A673 (cell line): ENCODE data around the gene DDX54. TPM values are rescaled to one million over a fixed set of nuclear protein-coding genes. Genes with fewer than 3 reads are reported as not detected.

Experiments
- BruUV-seq: library from RNA; stranded (reverse); fragments of 400-500 nt; replicated peaks from 2 replicates; lab custom pipeline; 2021; lab: Mats Ljungman, UMichigan
- CTCF ChIA-PET: fragments of 300-600 bp; sonication (Branson Sonifier 250); formaldehyde crosslinking; loops from one replicate; lab custom pipeline; 2022; ENCODE audit warnings: antibody characterized with exemption; lab: Charles Lee
- POLR2A ChIA-PET: fragments of 300-600 bp; sonication (Branson Sonifier 250); formaldehyde crosslinking; loops from one replicate; lab custom pipeline; 2022; ENCODE audit warnings: antibody characterized with exemption; ENCODE audit not compliant: low non-redundant PET; lab: Charles Lee
- DNase-seq: peaks from one replicate; pipeline ENCODE4 v3.0.0-alpha.2; 2015; ENCODE audit warnings: low spot score
- H3K27ac ChIP-seq: fragments of 200-600 bp; sonication (generic); 2 replicates; pipeline ENCODE4 v1.5.1; 2016; ENCODE audit warnings: mixed run types, low read depth, mild to moderate bottlenecking, mixed read lengths, antibody characterized with exemption, low read length; ENCODE audit not compliant: poor library complexity, severe bottlenecking
- H3K27me3 ChIP-seq: fragments of 200-600 bp; sonication (generic); replicated peaks from 2 replicates; pipeline ENCODE4 v1.6.1; 2017; ENCODE audit warnings: mixed run types, low read depth, mild to moderate bottlenecking, mixed read lengths, antibody characterized with exemption, low read length; ENCODE audit not compliant: insufficient read depth, poor library complexity
- H3K36me3 ChIP-seq: fragments of 200-600 bp; sonication (generic); 2 replicates; pipeline ENCODE4 v1.6.1; 2016; ENCODE audit warnings: mixed run types, mild to moderate bottlenecking, mixed read lengths, antibody characterized with exemption, low read length; ENCODE audit not compliant: insufficient read depth, poor library complexity, severe bottlenecking
- H3K4me1 ChIP-seq: fragments of 200-600 bp; sonication (generic); 2 replicates; pipeline ENCODE4 v1.6.1; 2017; ENCODE audit warnings: mixed run types, mild to moderate bottlenecking, mixed read lengths, antibody characterized with exemption, low read length; ENCODE audit not compliant: insufficient read depth, poor library complexity, severe bottlenecking
- H3K4me3 ChIP-seq: fragments of 200-600 bp; sonication (generic); 2 replicates; pipeline ENCODE4 v1.5.1; 2016; ENCODE audit warnings: low read depth, mixed run types, mild to moderate bottlenecking, mixed read lengths, low read length; ENCODE audit not compliant: poor library complexity, severe bottlenecking
- H3K9me3 ChIP-seq: fragments of 200-600 bp; sonication (generic); 2 replicates; pipeline ENCODE4 v1.6.1; 2016; ENCODE audit warnings: mixed run types, low read depth, mild to moderate bottlenecking, mixed read lengths, antibody characterized with exemption, low read length; ENCODE audit not compliant: poor library complexity, severe bottlenecking
- CTCF ChIP-seq: fragments of 300-800, 200-600 bp; sonication (generic); conservative IDR thresholded peaks from 2 replicates; pipeline ENCODE4 v1.5.1; 2017; ENCODE audit warnings: low read depth, mild to moderate bottlenecking, antibody characterized with exemption, low read length, moderate library complexity, mixed read lengths
- EZH2 ChIP-seq: fragments of 200-600 bp; sonication (generic); IDR thresholded peaks from 2 replicates; pipeline ENCODE4 v1.6.1; 2017; ENCODE audit warnings: borderline replicate concordance, low read depth, mild to moderate bottlenecking, mixed read lengths, antibody characterized with exemption, low read length; ENCODE audit not compliant: poor library complexity, severe bottlenecking
- intact Hi-C: fragments of 100-400 bp; cut with micrococcal nuclease; formaldehyde crosslinking; loops from one replicate; pipeline ENCODE4 v1.10.0; 2022; ENCODE audit not compliant: unreplicated experiment
- total RNA-seq: library from RNA; stranded (reverse); gene quantifications from 2 replicates; pipeline ENCODE4 v1.2.3, GENCODE V29; 2021

The DDX54 gene
- total RNA-seq, 1 experiment from 2014 or later = 116 TPM

GRCh38 chr12:113116875-113117274 is 68.4 kb downstream of the DDX54 start:
- intact Hi-C loops = no loop called here
- BruUV-seq = no TSS peak

GRCh38 chr12:113115455-113116126 is 69.7 kb downstream of the DDX54 start:
- no peak for TF ChIP-seq EZH2
- TF ChIP-seq CTCF = no peak
- H3K27me3 ChIP-seq = no peaks in the 10 kb centered on the region
- H3K4me1 ChIP-seq = no peaks in the 10 kb centered on the region
- no TSS peak for BruUV-seq
- ChIA-PET CTCF (no interaction called here), POLR2A (no interaction called here)
- no peak overlapping the region for H3K27ac ChIP-seq
- H3K36me3 ChIP-seq = no peaks in the 10 kb centered on the region
- intact Hi-C loops = no loop called here
- no peak overlapping the region for H3K4me3 ChIP-seq
- DNase-seq = no peak
- no peaks in the 10 kb centered on the region for H3K9me3 ChIP-seq

More at GRCh38 chr12:113116875-113117274, 68.4 kb downstream of the DDX54 start:
- no peak overlapping the region for H3K27ac ChIP-seq
- H3K27me3 ChIP-seq = no peaks in the 10 kb centered on the region
- TF ChIP-seq EZH2 (no peak), CTCF (no peak)
- POLR2A ChIA-PET = interaction anchor here (0.6 kb wide), 1 partner anchor 25 kb away, joined by 3 read pairs; no protein-coding TSS in a partner anchor
- H3K36me3 ChIP-seq = no peaks in the 10 kb centered on the region
- CTCF ChIA-PET = no interaction called here
- no peak overlapping the region for H3K4me3 ChIP-seq
- H3K4me1 ChIP-seq = no peaks in the 10 kb centered on the region
- H3K9me3 ChIP-seq = no peaks in the 10 kb centered on the region
- peak; percentile 42 for DNase-seq

GRCh38 chr12:113114447-113115178 is 70.7 kb downstream of the DDX54 start:
- POLR2A ChIA-PET = no interaction called here
- no TSS peak for BruUV-seq
- Histone ChIP-seq H3K36me3 (no peaks in the 10 kb centered on the region), H3K27me3 (no peaks in the 10 kb centered on the region), H3K4me3 (no peak overlapping the region), H3K4me1 (no peaks in the 10 kb centered on the region), H3K9me3 (no peaks in the 10 kb centered on the region), H3K27ac (no peak overlapping the region)
- TF ChIP-seq CTCF (no peak), EZH2 (no peak)
- CTCF ChIA-PET = interaction anchor here (0.6 kb wide), 1 partner anchor 402 kb away, joined by 3 read pairs; no protein-coding TSS in a partner anchor
- intact Hi-C loops = no loop called here
- DNase-seq = no peak
